Neuron (in vitro differentiated cells): ENCODE data around the gene TIPRL.
"Not testable (repeated sequence)": the region's sequence is repeated elsewhere in the genome, so short reads cannot be mapped to it uniquely, and the experiment has no call there.

Source experiments
- H2AFZ ChIP-seq: one replicate; pipeline ENCODE4 v1.6.1; 2013; ENCODE audit warnings: low read depth, mild to moderate bottlenecking, inconsistent platforms, low read length, moderate library complexity
- H3K27me3 ChIP-seq: one replicate; pipeline ENCODE4 v1.6.1; 2013; ENCODE audit warnings: low read length; ENCODE audit not compliant: insufficient read depth
- H3K36me3 ChIP-seq: one replicate; pipeline ENCODE4 v1.6.1; 2013; ENCODE audit warnings: low read length; ENCODE audit not compliant: insufficient read depth
- H3K4me1 ChIP-seq: one replicate; pipeline ENCODE4 v1.6.1; 2013; ENCODE audit warnings: low read length; ENCODE audit not compliant: insufficient read depth
- H3K4me3 ChIP-seq: 2 replicates; pipeline ENCODE4 v1.5.1; 2013; ENCODE audit warnings: mild to moderate bottlenecking, low read length, moderate library complexity
- H3K9me3 ChIP-seq: one replicate; pipeline ENCODE4 v1.6.1; 2013; ENCODE audit warnings: low read length

TIPRL gene

DNA sequence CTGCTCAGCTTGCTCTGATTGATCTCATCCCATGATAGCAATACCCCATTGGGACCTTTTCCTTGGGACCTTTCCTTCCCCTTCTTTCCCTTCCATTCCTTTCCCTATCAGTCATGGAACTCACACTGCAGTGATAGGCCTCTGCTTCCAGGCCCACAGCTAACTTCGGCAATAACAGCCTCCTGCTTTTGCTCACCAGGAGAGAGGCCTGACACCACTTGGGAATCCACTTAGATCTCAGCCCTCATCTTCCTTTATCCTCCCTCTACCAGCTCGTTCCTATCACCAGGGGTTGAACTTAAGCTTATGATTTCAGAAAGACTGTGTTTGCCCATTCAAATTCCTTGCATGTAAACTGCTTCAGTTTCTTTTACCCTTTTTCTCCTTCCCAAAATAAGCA lies 11.0 kb upstream of the TIPRL start:
- Histone ChIP-seq H2AFZ (no peak overlapping the region), H3K27me3 (peaks cover 3% of the 10 kb centered on the region), H3K36me3 (no peaks in the 10 kb centered on the region), H3K4me1 (no peaks in the 10 kb centered on the region), H3K9me3 (no peaks in the 10 kb centered on the region), H3K4me3 (no peak overlapping the region)

DNA sequence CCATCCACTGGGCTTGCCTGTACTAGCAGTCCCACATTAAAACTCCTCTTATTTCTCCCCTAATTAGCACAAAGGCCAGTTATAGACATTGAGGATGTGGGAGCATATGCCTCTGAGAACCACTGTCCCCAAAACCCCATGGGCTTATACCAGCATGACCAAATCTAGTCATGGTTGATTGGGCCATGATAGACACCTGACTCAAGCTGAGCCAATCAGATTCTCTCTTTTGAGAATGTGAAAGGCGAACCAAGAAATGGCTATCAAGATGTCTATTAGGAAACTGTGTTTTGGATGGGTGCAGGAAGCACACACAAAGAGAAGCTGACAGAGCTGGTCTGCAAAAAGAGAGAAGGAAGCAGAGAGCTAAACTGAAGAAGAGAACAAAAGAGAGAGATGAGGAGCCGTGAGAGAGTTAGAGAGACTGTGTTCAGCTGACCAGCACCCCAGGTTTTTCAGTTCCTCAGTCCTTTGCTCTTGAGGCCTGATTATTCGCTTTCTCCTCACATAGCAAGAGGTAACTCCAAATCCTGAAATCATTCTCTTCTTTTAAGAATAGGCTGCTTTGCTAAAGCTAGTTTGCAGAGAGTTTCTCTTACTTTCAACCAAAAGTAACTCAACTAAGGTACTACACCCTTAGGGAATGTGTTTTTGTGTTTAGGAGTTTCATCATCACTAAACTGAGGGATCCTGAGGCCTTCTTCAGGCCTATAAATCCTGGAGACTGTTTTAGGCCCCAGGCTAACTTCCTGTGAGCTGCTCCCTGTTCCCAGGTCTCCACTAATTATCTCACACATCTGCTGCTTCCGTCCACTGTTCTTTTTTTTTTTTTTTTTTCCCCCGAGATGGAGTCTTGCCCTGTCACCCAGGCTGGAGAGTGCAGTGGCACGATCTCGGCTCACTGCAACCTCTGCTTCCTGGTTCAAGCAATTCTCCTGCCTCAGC lies 7.9 kb upstream of the TIPRL start:
- Histone ChIP-seq H3K4me3 (no peak overlapping the region), H3K36me3 (no peaks in the 10 kb centered on the region), H2AFZ (peak overlapping the region; percentile 77), H3K27me3 (no peaks in the 10 kb centered on the region), H3K4me1 (no peaks in the 10 kb centered on the region), H3K9me3 (no peaks in the 10 kb centered on the region)

GRCh38 chr1:168172250-168172915 lies 6.4 kb upstream of the TIPRL start:
- H3K4me3 ChIP-seq, result no peak overlapping the region
- no peaks in the 10 kb centered on the region for H3K27me3 ChIP-seq
- no peaks in the 10 kb centered on the region for H3K4me1 ChIP-seq
- H3K9me3 ChIP-seq, result no peaks in the 10 kb centered on the region
- no peak overlapping the region for H2AFZ ChIP-seq
- no peaks in the 10 kb centered on the region for H3K36me3 ChIP-seq

DNA sequence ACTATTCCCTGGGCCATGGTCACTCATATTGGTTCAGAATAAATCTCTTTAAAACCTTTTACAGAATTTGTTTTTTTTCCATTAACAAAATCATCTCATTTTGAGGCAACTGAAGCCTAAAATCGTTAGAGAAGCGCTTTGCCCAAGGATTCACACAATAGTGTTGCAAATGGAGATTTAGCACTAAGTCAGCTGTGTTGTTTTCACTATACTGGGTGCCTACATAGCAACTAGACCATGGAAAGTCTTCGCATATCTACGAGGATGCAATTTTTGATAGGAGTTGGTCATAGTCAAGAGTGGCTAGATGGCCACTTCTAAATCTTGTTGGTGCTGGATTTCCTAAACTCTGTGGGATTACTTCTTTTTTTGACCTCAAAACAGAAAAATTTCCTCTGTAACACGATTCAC lies 530 bp upstream of the TIPRL start:
- peak overlapping the region; percentile 90 for H2AFZ ChIP-seq
- H3K27me3 ChIP-seq, result no peaks in the 10 kb centered on the region
- H3K4me3 ChIP-seq, result peak overlapping the region; percentile 82
- H3K9me3 ChIP-seq, result no peaks in the 10 kb centered on the region
- peaks cover 13% of the 10 kb centered on the region for H3K4me1 ChIP-seq
- H3K36me3 ChIP-seq, result no peaks in the 10 kb centered on the region

DNA sequence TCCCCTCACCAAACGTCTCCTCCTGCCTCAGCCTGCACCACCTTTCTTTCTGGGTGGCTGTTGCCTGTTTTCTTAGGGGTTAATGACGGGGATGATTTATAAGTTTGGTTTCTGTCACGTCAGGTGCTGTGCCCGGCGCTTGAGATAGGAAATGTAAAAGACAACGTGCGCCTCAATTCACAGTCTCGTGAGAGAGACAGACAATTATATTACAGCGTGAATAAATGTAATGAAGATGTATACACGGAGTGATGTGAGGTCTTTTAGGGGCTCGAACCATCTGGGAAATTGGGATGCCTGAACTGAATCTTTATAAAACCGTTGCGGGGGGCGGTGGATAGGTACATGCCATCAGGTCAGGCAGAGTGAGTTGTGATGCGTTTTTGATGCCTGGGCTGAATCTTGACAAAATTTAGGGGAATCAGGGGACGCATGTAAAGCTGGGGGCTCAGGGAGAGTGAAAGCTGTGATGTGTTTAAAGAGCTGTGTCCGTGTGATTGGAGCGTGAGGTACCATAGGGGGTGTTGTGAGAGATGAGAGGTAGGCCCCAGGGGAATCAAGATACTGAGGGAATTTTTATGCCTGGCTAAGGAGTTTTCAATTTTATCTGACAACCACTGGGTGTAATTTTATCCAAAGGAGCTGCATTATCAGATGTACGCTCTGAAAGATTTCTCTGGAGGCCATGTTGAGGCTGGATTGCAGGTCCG lies 831 bp downstream of the TIPRL start:
- peak overlapping the region; percentile 90 for H2AFZ ChIP-seq
- H3K27me3 ChIP-seq, result no peaks in the 10 kb centered on the region
- H3K4me3 ChIP-seq, result peak overlapping the region; percentile 82
- no peaks in the 10 kb centered on the region for H3K36me3 ChIP-seq
- H3K4me1 ChIP-seq, result peaks cover 13% of the 10 kb centered on the region
- H3K9me3 ChIP-seq, result no peaks in the 10 kb centered on the region

GRCh38 chr1:168180148-168180524 lies 1.4 kb downstream of the TIPRL start:
- Histone ChIP-seq H3K36me3 (no peaks in the 10 kb centered on the region), H3K4me1 (peaks cover 13% of the 10 kb centered on the region), H3K4me3 (peak overlapping the region; percentile 82), H3K9me3 (no peaks in the 10 kb centered on the region), H3K27me3 (no peaks in the 10 kb centered on the region), H2AFZ (no peak overlapping the region)

GRCh38 chr1:168181063-168181720 lies 2.4 kb downstream of the TIPRL start:
- not testable (repeated sequence) for H3K9me3 ChIP-seq, H3K36me3 ChIP-seq, H3K4me3 ChIP-seq, H3K27me3 ChIP-seq, H2AFZ ChIP-seq
- H3K4me1 ChIP-seq, result peaks cover 13% of the 10 kb centered on the region

DNA sequence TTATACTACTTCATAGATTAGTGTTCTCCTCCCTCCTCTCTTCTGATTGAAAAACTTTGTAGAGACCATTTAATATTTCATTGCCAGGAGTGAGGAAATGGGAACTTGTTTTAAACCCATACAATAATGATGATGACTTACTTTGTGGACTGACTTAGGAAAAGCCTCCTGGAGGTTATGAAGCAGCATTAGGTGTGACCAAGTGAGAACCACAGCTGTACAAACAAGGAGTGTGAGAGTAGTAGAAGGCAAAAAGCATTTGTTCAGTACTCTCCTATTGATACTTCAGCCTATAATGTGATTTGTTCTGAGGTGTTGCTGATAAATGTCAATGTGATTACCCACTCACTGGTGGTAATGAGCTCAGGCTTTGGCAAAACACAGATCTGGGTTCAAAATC lies 8.4 kb downstream of the TIPRL start:
- H3K36me3 ChIP-seq, result peaks cover 15% of the 10 kb centered on the region
- no peak overlapping the region for H2AFZ ChIP-seq
- H3K27me3 ChIP-seq, result no peaks in the 10 kb centered on the region
- H3K4me3 ChIP-seq, result no peak overlapping the region
- peaks cover 1% of the 10 kb centered on the region for H3K9me3 ChIP-seq
- H3K4me1 ChIP-seq, result no peaks in the 10 kb centered on the region

DNA sequence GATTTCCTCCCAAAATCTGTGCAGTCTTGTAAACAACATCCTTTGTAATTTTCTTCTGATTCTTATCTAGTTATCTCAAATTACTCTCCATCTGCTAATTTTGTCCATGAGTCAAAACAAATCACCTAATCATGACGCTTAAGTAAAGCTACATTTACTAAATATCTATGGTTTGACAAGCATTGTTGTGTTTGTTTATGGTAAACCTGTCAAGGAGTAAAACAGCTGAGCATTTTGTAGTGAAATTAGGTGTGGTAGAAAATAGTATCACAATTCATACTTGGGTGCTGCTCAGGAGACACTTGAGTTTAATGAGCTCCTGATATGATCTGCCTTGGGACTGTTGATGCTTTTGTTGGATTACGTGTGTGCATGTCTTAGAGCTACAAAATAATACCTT lies 11.6 kb downstream of the TIPRL start:
- H3K4me1 ChIP-seq, result no peaks in the 10 kb centered on the region
- H3K9me3 ChIP-seq, result peaks cover 1% of the 10 kb centered on the region
- no peaks in the 10 kb centered on the region for H3K27me3 ChIP-seq
- H3K36me3 ChIP-seq, result peaks cover 27% of the 10 kb centered on the region
- H2AFZ ChIP-seq, result no peak overlapping the region
- H3K4me3 ChIP-seq, result no peak overlapping the region

- Histone ChIP-seq H3K4me1 (no peaks in the 10 kb centered on the region), H3K36me3 (peaks cover 41% of the 10 kb centered on the region), H3K9me3 (peaks cover 1% of the 10 kb centered on the region), H2AFZ (no peak overlapping the region), H3K27me3 (no peaks in the 10 kb centered on the region), H3K4me3 (no peak overlapping the region)
Observed at GRCh38 chr1:168195199-168196135, 16.7 kb downstream of the TIPRL start.

DNA sequence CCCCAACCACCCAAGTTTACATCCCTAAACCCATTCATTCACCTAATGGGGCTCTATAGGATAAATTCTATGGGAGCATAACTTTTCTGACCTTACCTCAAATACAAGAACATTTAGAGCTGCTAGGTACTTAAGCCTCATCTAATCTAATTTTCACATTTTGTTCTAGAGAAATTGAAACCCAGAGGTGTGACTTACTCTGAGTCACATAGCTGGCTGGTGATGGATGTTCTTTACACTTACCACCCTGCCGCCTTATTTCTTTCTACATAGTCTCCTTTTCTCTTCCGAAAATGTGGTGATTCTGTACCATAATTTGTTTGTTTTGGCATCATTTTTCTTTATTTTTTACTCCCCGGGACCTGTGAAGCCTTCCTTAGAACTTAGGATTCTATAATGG lies 20.3 kb downstream of the TIPRL start:
- peaks cover 3% of the 10 kb centered on the region for H3K9me3 ChIP-seq
- H3K27me3 ChIP-seq, result no peaks in the 10 kb centered on the region
- H3K36me3 ChIP-seq, result peaks cover 35% of the 10 kb centered on the region
- no peak overlapping the region for H3K4me3 ChIP-seq
- no peaks in the 10 kb centered on the region for H3K4me1 ChIP-seq
- H2AFZ ChIP-seq, result no peak overlapping the region
